OCI-LY3 (cell line): ENCODE measurements around the gene STK32B.

Experiments
- H2AFZ ChIP-seq: fragments of 200-600, 300-600 bp; shearing (Covaris generic); 2 replicates; pipeline ENCODE4 v1.6.0; 2014; ENCODE audit warnings: antibody characterized with exemption, low read depth, low read length
- H3K27ac ChIP-seq: fragments of 200-600, 300-600 bp; sonication (generic); 2 replicates; pipeline ENCODE4 v1.5.1; 2014; ENCODE audit warnings: mild to moderate bottlenecking, low read length, moderate library complexity, mixed read lengths
- H3K27me3 ChIP-seq: fragments of 200-600, 300-600 bp; sonication (generic); 2 replicates; pipeline ENCODE4 v1.6.1; 2014; ENCODE audit warnings: low read depth, low read length, mixed read lengths
- H3K36me3 ChIP-seq: fragments of 200-600, 300-600 bp; sonication (generic); replicated peaks from 2 replicates; pipeline ENCODE3; 2014; ENCODE audit warnings: low read depth, low read length, mixed read lengths
- H3K4me1 ChIP-seq: fragments of 300-600, 200-600 bp; sonication (generic); 2 replicates; pipeline ENCODE4 v1.6.1; 2014; ENCODE audit warnings: low read length, mixed read lengths
- H3K4me2 ChIP-seq: fragments of 200-600, 300-600 bp; sonication (generic); 2 replicates; pipeline ENCODE4 v1.6.1; 2014; ENCODE audit warnings: low read length, mixed read lengths
- H3K4me3 ChIP-seq: fragments of 300-600, 200-600 bp; sonication (generic); 2 replicates; pipeline ENCODE4 v1.5.1; 2014; ENCODE audit warnings: antibody characterized with exemption, mild to moderate bottlenecking, low read length, moderate library complexity
- H3K79me2 ChIP-seq: fragments of 300-600, 200-600 bp; shearing (Covaris generic); 2 replicates; pipeline ENCODE4 v1.6.1; 2014; ENCODE audit warnings: mild to moderate bottlenecking, low read length, mixed read lengths
- H3K9ac ChIP-seq: fragments of 300-600, 200-600 bp; shearing (Covaris generic); 2 replicates; pipeline ENCODE4 v1.6.0; 2014; ENCODE audit warnings: mild to moderate bottlenecking, low read length, moderate library complexity
- H3K9me3 ChIP-seq: fragments of 200-600, 300-600 bp; shearing (Covaris generic); 2 replicates; pipeline ENCODE4 v1.6.1; 2014; ENCODE audit warnings: low read length, mixed read lengths; ENCODE audit not compliant: insufficient read depth
- H4K20me1 ChIP-seq: fragments of 200-600, 300-600 bp; sonication (generic); 2 replicates; pipeline ENCODE4 v1.6.1; 2016; ENCODE audit warnings: low read length, mixed read lengths; ENCODE audit not compliant: insufficient read depth
- EZH2phosphoT487 ChIP-seq: fragments of 200-600 bp; shearing (Covaris generic); IDR thresholded peaks from 2 replicates; pipeline ENCODE4 v1.6.1; 2018; ENCODE audit warnings: antibody characterized with exemption, mixed run types, low read depth
- TF ChIP-seq, protein P1 (sequence below): fragments of 200-600, 300-600 bp; sonication (generic); IDR thresholded peaks from 2 replicates; pipeline ENCODE4 v1.5.1; 2014; ENCODE audit warnings: antibody characterized with exemption, low read length, low read depth

Gene STK32B

DNA sequence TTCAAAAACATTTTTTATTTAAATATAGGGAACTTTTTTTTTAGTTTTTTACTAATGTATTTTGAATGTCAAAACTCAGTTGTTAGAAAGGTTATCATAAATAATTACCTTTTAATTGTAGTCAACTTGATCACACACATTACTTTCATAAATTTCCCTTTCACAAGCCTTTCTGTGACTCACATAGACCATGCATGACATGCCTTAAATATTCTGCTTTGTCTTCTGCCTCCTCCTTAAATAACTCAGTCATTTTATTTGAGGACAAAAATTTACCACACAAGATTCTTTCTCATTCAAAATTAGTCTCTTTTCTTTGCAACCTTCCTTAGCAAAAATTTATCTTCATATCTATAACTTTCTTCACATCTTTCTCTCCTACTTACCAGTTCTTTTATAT lies 437.1 kb downstream of the STK32B start:
- no peaks in the 10 kb centered on the region for H3K79me2 ChIP-seq
- H3K27me3 ChIP-seq, result no peaks in the 10 kb centered on the region
- no peaks in the 10 kb centered on the region for H3K9me3 ChIP-seq
- H4K20me1 ChIP-seq, result no peaks in the 10 kb centered on the region
- H2AFZ ChIP-seq, result no peak overlapping the region
- H3K4me2 ChIP-seq, result no peak overlapping the region
- no peaks in the 10 kb centered on the region for H3K36me3 ChIP-seq
- TF ChIP-seq EZH2phosphoT487, result no peak
- TF ChIP-seq, protein P1, sequence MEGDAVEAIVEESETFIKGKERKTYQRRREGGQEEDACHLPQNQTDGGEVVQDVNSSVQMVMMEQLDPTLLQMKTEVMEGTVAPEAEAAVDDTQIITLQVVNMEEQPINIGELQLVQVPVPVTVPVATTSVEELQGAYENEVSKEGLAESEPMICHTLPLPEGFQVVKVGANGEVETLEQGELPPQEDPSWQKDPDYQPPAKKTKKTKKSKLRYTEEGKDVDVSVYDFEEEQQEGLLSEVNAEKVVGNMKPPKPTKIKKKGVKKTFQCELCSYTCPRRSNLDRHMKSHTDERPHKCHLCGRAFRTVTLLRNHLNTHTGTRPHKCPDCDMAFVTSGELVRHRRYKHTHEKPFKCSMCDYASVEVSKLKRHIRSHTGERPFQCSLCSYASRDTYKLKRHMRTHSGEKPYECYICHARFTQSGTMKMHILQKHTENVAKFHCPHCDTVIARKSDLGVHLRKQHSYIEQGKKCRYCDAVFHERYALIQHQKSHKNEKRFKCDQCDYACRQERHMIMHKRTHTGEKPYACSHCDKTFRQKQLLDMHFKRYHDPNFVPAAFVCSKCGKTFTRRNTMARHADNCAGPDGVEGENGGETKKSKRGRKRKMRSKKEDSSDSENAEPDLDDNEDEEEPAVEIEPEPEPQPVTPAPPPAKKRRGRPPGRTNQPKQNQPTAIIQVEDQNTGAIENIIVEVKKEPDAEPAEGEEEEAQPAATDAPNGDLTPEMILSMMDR, result no peak
- H3K9ac ChIP-seq, result no peak overlapping the region
- no peak overlapping the region for H3K27ac ChIP-seq
- H3K4me3 ChIP-seq, result no peak overlapping the region
- no peaks in the 10 kb centered on the region for H3K4me1 ChIP-seq

DNA sequence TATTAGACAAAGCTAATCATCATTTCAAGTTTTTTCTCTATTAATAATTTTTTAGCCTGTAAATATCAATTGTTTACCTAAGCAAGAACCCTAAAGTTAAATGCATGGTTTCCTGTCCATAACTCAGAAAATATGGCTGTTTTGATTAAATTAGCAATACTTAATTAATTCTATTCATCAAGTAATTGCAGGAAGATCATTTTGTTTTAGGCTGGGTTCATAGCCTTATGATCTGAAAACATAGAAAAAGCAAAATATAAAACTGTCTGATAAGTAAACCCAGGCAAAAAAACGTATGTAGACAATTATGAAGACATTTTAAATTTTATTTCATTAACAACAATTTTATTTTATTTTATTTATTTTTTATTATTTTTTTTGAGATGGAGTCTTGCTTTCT lies 438.0 kb downstream of the STK32B start:
- Histone ChIP-seq H2AFZ (no peak overlapping the region), H3K79me2 (no peaks in the 10 kb centered on the region), H3K9ac (no peak overlapping the region), H3K4me3 (no peak overlapping the region), H3K27ac (no peak overlapping the region), H3K27me3 (no peaks in the 10 kb centered on the region), H4K20me1 (no peaks in the 10 kb centered on the region), H3K36me3 (no peaks in the 10 kb centered on the region), H3K4me2 (no peak overlapping the region), H3K9me3 (no peaks in the 10 kb centered on the region), H3K4me1 (no peaks in the 10 kb centered on the region)
- TF ChIP-seq EZH2phosphoT487, result no peak
- TF ChIP-seq, protein P1, result no peak

DNA sequence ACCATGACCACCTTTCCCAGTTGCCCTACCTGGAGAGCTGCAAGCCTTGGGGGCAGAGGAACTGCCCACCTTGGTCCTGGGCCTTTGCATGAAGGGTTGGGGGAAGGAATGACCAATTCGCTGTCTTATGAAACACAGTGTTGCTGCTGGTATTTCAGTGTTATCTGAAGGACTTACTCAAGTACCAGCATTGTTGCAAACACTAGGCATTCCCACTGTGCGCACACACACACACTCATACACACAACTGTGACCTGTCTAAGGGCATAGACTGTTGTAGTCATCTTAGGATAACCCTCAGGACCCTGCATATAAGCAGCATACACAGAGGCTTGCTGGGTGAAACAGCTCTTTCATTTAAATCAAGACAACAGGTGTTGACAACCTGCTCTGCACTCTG lies 446.2 kb downstream of the STK32B start:
- Histone ChIP-seq H3K4me1 (peaks cover 2% of the 10 kb centered on the region; the same call in 1 of the 2 replicates), H4K20me1 (no peaks in the 10 kb centered on the region), H3K79me2 (no peaks in the 10 kb centered on the region), H3K4me3 (no peak overlapping the region), H3K36me3 (peaks cover 6% of the 10 kb centered on the region), H3K27me3 (no peaks in the 10 kb centered on the region), H3K27ac (no peak overlapping the region), H2AFZ (no peak overlapping the region), H3K9me3 (no peaks in the 10 kb centered on the region), H3K9ac (no peak overlapping the region), H3K4me2 (no peak overlapping the region)
- TF ChIP-seq, protein P1, result no peak
- TF ChIP-seq EZH2phosphoT487, result no peak

DNA sequence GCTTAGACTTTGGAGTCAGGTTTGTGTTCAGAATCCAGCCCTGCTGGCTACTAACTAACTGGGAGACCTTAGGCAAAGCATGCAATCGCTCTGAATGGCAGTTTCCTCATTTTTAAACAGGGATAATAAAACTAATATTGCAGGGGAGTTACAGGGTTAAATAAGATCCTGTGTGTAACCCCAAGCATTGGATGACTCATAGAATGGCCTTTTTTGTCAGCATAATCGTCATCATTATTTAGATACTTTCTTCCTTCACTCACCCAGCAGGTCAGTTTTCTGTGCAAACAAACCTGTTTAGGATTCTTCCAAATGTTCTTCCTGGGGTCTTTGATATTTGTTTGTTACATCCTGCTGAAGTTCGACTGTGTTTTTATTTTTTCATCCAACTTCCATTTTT lies 448.9 kb downstream of the STK32B start:
- TF ChIP-seq, protein P1, result no peak
- no peak for TF ChIP-seq EZH2phosphoT487
- Histone ChIP-seq H3K27me3 (no peaks in the 10 kb centered on the region), H4K20me1 (no peaks in the 10 kb centered on the region), H3K4me2 (no peak overlapping the region), H3K36me3 (peaks cover 6% of the 10 kb centered on the region), H3K27ac (no peak overlapping the region), H2AFZ (no peak overlapping the region), H3K9me3 (no peaks in the 10 kb centered on the region), H3K9ac (no peak overlapping the region), H3K4me3 (no peak overlapping the region), H3K4me1 (peaks cover 4% of the 10 kb centered on the region; the same call in 1 of the 2 replicates), H3K79me2 (no peaks in the 10 kb centered on the region)
